ENCODE measurements around the gene SLC39A11. TPM values are rescaled to one million over a fixed set of nuclear protein-coding genes. Genes with fewer than 3 reads are reported as not detected.

Gene SLC39A11
- polyA plus RNA-seq, 3 donors, result 16.6 to 27.9 (median 26.6) TPM

DNA sequence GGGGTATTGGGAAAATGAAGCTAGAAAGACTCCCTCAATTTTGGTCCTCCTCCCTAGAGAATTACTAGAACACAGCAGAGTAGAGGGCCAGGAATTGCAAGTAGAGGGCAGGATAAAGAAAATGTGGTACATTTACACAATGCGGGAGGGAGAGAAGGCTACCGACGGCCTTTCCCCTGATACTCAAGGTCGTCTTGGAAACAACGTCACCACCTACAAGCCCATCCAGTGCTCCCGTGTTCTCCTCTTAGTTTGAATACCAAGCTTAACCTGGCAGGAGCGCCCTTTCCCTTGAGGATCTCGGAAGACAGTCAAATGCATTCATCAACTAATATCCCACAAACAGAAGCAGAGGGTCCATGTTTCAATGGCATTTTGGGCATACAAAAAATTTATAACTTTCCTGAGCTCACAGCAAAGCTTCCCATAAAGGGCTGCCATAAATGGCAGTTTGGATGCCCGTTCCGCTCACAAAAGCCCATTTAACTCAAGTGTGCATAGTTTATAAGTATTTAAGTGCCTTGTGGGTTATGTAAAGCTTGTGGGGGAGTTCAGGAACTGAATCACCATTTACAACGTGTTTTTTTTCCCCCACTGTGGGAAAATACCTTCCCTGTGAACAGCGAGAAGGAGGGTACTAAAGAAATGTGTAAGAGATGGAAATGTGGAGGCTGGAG, 414.6 kb downstream of the SLC39A11 start:
- peaks cover 22 to 43% of the 10 kb centered on the region in 2 donors for H3K36me3 Mint-ChIP-seq
- H4K20me1 ChIP-seq (ENCODE audit: insufficient read depth, low read length), result no peaks in the 10 kb centered on the region
- H3K27me3 ChIP-seq (ENCODE audit: control insufficient read depth in 2 of 2, insufficient read depth in 2 of 2, low read length in 2 of 2), result no peaks in the 10 kb centered on the region
- H3K4me3 Mint-ChIP-seq, result no peak overlapping the region
- no peaks in the 10 kb centered on the region for H3K9me3 ChIP-seq (replicated peaks in 1 of 2; ENCODE audit: control insufficient read depth in 1 of 2, insufficient read depth in 1 of 2, low read length in 2 of 2)
- H3K27ac Mint-ChIP-seq, result no peak overlapping the region
- intact Hi-C loops (cut with micrococcal nuclease), result no loop called here
- no peaks in the 10 kb centered on the region for H3K27me3 Mint-ChIP-seq (ENCODE audit: low read depth in 3 of 3)
- WGBS (ENCODE audit: insufficient coverage), result 100% methylated on average over 5 of the region's 12 CpGs
- H3K36me3 ChIP-seq (replicated peaks in 1 of 2; ENCODE audit: control insufficient read depth in 1 of 2, insufficient read depth in 2 of 2, low read length in 2 of 2), result peaks cover 0 to 24% of the 10 kb centered on the region in 2 donors
- H3K4me1 Mint-ChIP-seq, result no peaks in the 10 kb centered on the region
- no peak for DNase-seq
- no peaks in the 10 kb centered on the region for H3K4me1 ChIP-seq (ENCODE audit: control insufficient read depth in 1 of 2, insufficient read depth in 2 of 2, low read length in 2 of 2)
- no peak overlapping the region for H2AFZ ChIP-seq (ENCODE audit: insufficient read depth, low read depth, low read length, poor library complexity, severe bottlenecking)
- no peak overlapping the region for H3K4me2 ChIP-seq (replicated peaks; ENCODE audit: extremely low read depth, low read length, poor library complexity, severe bottlenecking)
- H3K9me3 Mint-ChIP-seq, result peaks cover 0 to 5% (median 4%) of the 10 kb centered on the region in 7 donors
- no peak overlapping the region for H3K4me3 ChIP-seq (replicated peaks in 1 of 3; ENCODE audit: low read depth in 2 of 3, low read length in 3 of 3)
- no peak overlapping the region for H3K27ac ChIP-seq (ENCODE audit: low read depth in 1 of 2, low read length in 2 of 2)
- H3K79me2 ChIP-seq (ENCODE audit: insufficient read depth, low read length), result no peaks in the 10 kb centered on the region
- TF ChIP-seq, protein P1, sequence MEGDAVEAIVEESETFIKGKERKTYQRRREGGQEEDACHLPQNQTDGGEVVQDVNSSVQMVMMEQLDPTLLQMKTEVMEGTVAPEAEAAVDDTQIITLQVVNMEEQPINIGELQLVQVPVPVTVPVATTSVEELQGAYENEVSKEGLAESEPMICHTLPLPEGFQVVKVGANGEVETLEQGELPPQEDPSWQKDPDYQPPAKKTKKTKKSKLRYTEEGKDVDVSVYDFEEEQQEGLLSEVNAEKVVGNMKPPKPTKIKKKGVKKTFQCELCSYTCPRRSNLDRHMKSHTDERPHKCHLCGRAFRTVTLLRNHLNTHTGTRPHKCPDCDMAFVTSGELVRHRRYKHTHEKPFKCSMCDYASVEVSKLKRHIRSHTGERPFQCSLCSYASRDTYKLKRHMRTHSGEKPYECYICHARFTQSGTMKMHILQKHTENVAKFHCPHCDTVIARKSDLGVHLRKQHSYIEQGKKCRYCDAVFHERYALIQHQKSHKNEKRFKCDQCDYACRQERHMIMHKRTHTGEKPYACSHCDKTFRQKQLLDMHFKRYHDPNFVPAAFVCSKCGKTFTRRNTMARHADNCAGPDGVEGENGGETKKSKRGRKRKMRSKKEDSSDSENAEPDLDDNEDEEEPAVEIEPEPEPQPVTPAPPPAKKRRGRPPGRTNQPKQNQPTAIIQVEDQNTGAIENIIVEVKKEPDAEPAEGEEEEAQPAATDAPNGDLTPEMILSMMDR (IDR thresholded peaks at IDR 0.05), result no peak
- H3K9ac ChIP-seq (ENCODE audit: insufficient read depth, low read length, poor library complexity, severe bottlenecking), result no peak overlapping the region

DNA sequence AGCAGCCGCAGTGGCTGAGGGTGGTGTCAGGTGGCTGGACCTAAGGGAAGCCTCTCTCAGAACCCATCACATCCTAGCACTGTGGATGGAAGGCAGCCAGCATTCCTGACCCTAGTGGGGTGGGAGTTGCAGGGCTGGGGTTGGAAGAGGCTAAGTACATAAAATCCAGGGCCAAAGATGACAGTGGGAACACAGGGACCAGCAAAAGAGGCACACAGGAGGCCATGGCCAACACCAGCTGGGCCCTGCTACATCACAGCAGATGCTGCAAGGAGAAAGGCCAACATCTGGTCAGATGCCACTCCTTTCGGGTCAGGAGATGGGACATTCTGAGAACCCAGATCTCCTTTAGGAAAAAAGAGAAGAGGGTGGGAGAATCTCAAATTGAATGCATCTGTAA, 415.4 kb downstream of the SLC39A11 start:
- H3K4me1 ChIP-seq (ENCODE audit: control insufficient read depth in 1 of 2, insufficient read depth in 2 of 2, low read length in 2 of 2), result no peaks in the 10 kb centered on the region
- WGBS (ENCODE audit: insufficient coverage), result 100% methylated on average over 1 of the region's 2 CpGs
- H3K27me3 ChIP-seq (ENCODE audit: control insufficient read depth in 2 of 2, insufficient read depth in 2 of 2, low read length in 2 of 2), result no peaks in the 10 kb centered on the region
- no peak overlapping the region for H3K4me3 ChIP-seq (replicated peaks in 1 of 3; ENCODE audit: low read depth in 2 of 3, low read length in 3 of 3)
- peaks cover 22 to 43% of the 10 kb centered on the region in 2 donors for H3K36me3 Mint-ChIP-seq
- H3K9ac ChIP-seq (ENCODE audit: insufficient read depth, low read length, poor library complexity, severe bottlenecking), result no peak overlapping the region
- no peak overlapping the region for H3K4me2 ChIP-seq (replicated peaks; ENCODE audit: extremely low read depth, low read length, poor library complexity, severe bottlenecking)
- no peaks in the 10 kb centered on the region for H4K20me1 ChIP-seq (ENCODE audit: insufficient read depth, low read length)
- H3K9me3 Mint-ChIP-seq, result peaks cover 0 to 5% (median 4%) of the 10 kb centered on the region in 7 donors
- no peaks in the 10 kb centered on the region for H3K4me1 Mint-ChIP-seq
- intact Hi-C loops (cut with micrococcal nuclease), result no loop called here
- H3K27ac ChIP-seq (ENCODE audit: low read depth in 1 of 2, low read length in 2 of 2), result no peak overlapping the region
- no peaks in the 10 kb centered on the region for H3K79me2 ChIP-seq (ENCODE audit: insufficient read depth, low read length)
- TF ChIP-seq, protein P1 (IDR thresholded peaks at IDR 0.05), result no peak
- no peak for DNase-seq
- H3K9me3 ChIP-seq (replicated peaks in 1 of 2; ENCODE audit: control insufficient read depth in 1 of 2, insufficient read depth in 1 of 2, low read length in 2 of 2), result no peaks in the 10 kb centered on the region
- peak overlapping the region in 1 of 7 donors; percentile 80 for H3K27ac Mint-ChIP-seq
- no peak overlapping the region for H2AFZ ChIP-seq (ENCODE audit: insufficient read depth, low read depth, low read length, poor library complexity, severe bottlenecking)
- peaks cover 0 to 2% (median 0%) of the 10 kb centered on the region in 3 donors for H3K27me3 Mint-ChIP-seq (ENCODE audit: low read depth in 3 of 3)
- H3K4me3 Mint-ChIP-seq, result no peak overlapping the region
- peaks cover 0 to 24% of the 10 kb centered on the region in 2 donors for H3K36me3 ChIP-seq (replicated peaks in 1 of 2; ENCODE audit: control insufficient read depth in 1 of 2, insufficient read depth in 2 of 2, low read length in 2 of 2)
